HEK293 (cell line): ENCODE data around the gene PHLDB2.

Experiments
- CTCF ChIA-PET: fragments of 350-600 bp; formaldehyde crosslinking; extraction: SDS; loops from one replicate; lab custom pipeline; 2021; ENCODE audit warnings: antibody characterized with exemption; lab: Yijun Ruan, JAX
- POLR2A ChIA-PET: fragments of 300-600 bp; formaldehyde crosslinking; extraction: SDS; loops from one replicate; lab custom pipeline; 2020; ENCODE audit warnings: antibody characterized with exemption, inconsistent platforms; lab: Yijun Ruan, JAX
- H3K27ac ChIP-seq: fragments of 200-500 bp; sonication (Bioruptor generic); 2 replicates; pipeline ENCODE4 v1.5.1; 2014; ENCODE audit warnings: low read depth, low read length, control low read depth, inconsistent platforms; ENCODE audit errors: extremely low read depth
- H3K36me3 ChIP-seq, 2 experiments: fragments of 200-500 bp in 1 of 2; sonication (Bioruptor generic) in 1 of 2; 1 replicate in 1 of 2; 2 replicates in 1 of 2; pipeline ENCODE4 v1.5.1; 2014 to 2017; ENCODE audit warnings: inconsistent platforms in 2 of 2, low read length in 2 of 2; ENCODE audit not compliant: control insufficient read depth in 2 of 2, insufficient read depth in 1 of 2
- H3K4me1 ChIP-seq: fragments of 200-500 bp; sonication (Bioruptor generic); 2 replicates; pipeline ENCODE4 v1.5.1; 2014; ENCODE audit warnings: mild to moderate bottlenecking, low read length, inconsistent platforms; ENCODE audit not compliant: control insufficient read depth, insufficient read depth
- H3K4me3 ChIP-seq: 2 replicates; pipeline ENCODE4 v1.5.1; 2011; ENCODE audit warnings: low read depth, mild to moderate bottlenecking, control low read depth, low read length, moderate library complexity
- H3K9me3 ChIP-seq: fragments of 200-500 bp; sonication (Bioruptor generic); 2 replicates; pipeline ENCODE4 v1.5.1; 2014; ENCODE audit warnings: low read depth, low read length, inconsistent platforms; ENCODE audit not compliant: control insufficient read depth, insufficient read depth
- FEZF1 ChIP-seq: fragments of 450-650 bp; formaldehyde crosslinking; IDR thresholded peaks from 2 replicates; pipeline ENCODE4 v1.5.1; 2016; ENCODE audit warnings: missing biosample characterization, missing genetic modification characterization
- GLI2 ChIP-seq: fragments of 450-650 bp; formaldehyde crosslinking; IDR thresholded peaks from 2 replicates; pipeline ENCODE4; 2017; ENCODE audit warnings: missing biosample characterization, missing genetic modification characterization, low read depth, borderline replicate concordance
- GLI4 ChIP-seq: fragments of 450-650 bp; formaldehyde crosslinking; IDR thresholded peaks from 2 replicates; pipeline ENCODE4 v1.5.1; 2016; ENCODE audit warnings: missing biosample characterization, missing genetic modification characterization
- IKZF3 ChIP-seq: fragments of 450-650 bp; IDR thresholded peaks from 2 replicates; pipeline ENCODE4 v1.5.0; 2018; ENCODE audit warnings: missing biosample characterization, mild to moderate bottlenecking, missing genetic modification characterization, moderate library complexity
- MEIS1 ChIP-seq: sonication (generic); formaldehyde crosslinking; IDR thresholded peaks from 2 replicates; pipeline ENCODE4 v1.8.1; 2022; ENCODE audit warnings: missing genetic modification reagents, mild to moderate bottlenecking, borderline replicate concordance
- MZF1 ChIP-seq: fragments of 450-650 bp; formaldehyde crosslinking; IDR thresholded peaks from 2 replicates; pipeline ENCODE4 v1.5.1; 2017; ENCODE audit warnings: missing biosample characterization, missing genetic modification characterization, borderline replicate concordance
- SP7 ChIP-seq: fragments of 450-650 bp; formaldehyde crosslinking; IDR thresholded peaks from 2 replicates; pipeline ENCODE4 v1.5.1; 2016; ENCODE audit warnings: missing biosample characterization, missing genetic modification characterization
- TRIM28 ChIP-seq: IDR thresholded peaks from 2 replicates; pipeline ENCODE4 v1.6.1; 2011; ENCODE audit warnings: low read length, control low read depth, borderline replicate concordance
- ZBTB1 ChIP-seq: fragments of 450-650 bp; formaldehyde crosslinking; IDR thresholded peaks from 2 replicates; pipeline ENCODE4 v1.5.1; 2016; ENCODE audit warnings: missing biosample characterization, missing genetic modification characterization
- ZBTB17 ChIP-seq: fragments of 450-650 bp; formaldehyde crosslinking; IDR thresholded peaks from 2 replicates; pipeline ENCODE4 v1.5.1; 2016; ENCODE audit warnings: missing biosample characterization, missing genetic modification characterization
- ZNF138 ChIP-seq: fragments of 450-650 bp; formaldehyde crosslinking; IDR thresholded peaks from 2 replicates; pipeline ENCODE4 v1.5.1; 2016; ENCODE audit warnings: missing biosample characterization, missing genetic modification characterization, borderline replicate concordance
- ZNF146 ChIP-seq: fragments of 450-650 bp; formaldehyde crosslinking; IDR thresholded peaks from 2 replicates; pipeline ENCODE4 v1.5.1; 2016; ENCODE audit warnings: missing biosample characterization, missing genetic modification characterization
- ZNF169 ChIP-seq: fragments of 450-650 bp; formaldehyde crosslinking; IDR thresholded peaks from 2 replicates; pipeline ENCODE4 v1.5.1; 2016; ENCODE audit warnings: missing biosample characterization, missing genetic modification characterization
- ZNF221 ChIP-seq: fragments of 450-650 bp; formaldehyde crosslinking; IDR thresholded peaks from 2 replicates; pipeline ENCODE4 v1.5.1; 2017; ENCODE audit warnings: missing biosample characterization, missing genetic modification characterization, borderline replicate concordance
- ZNF239 ChIP-seq: fragments of 450-650 bp; formaldehyde crosslinking; IDR thresholded peaks from 2 replicates; pipeline ENCODE4 v1.5.1; 2016; ENCODE audit warnings: missing biosample characterization, missing genetic modification characterization
- ZNF24 ChIP-seq: fragments of 450-650 bp; formaldehyde crosslinking; IDR thresholded peaks from 2 replicates; pipeline ENCODE4 v1.5.1; 2016; ENCODE audit warnings: missing biosample characterization, missing genetic modification characterization
- ZNF335 ChIP-seq: fragments of 450-650 bp; formaldehyde crosslinking; conservative IDR thresholded peaks from 2 replicates; pipeline ENCODE4 v1.5.1; 2016; ENCODE audit warnings: missing biosample characterization, missing genetic modification characterization
- ZNF350 ChIP-seq: fragments of 450-650 bp; formaldehyde crosslinking; IDR thresholded peaks from 2 replicates; pipeline ENCODE4 v1.5.0; 2017; ENCODE audit warnings: missing biosample characterization, mild to moderate bottlenecking, missing genetic modification characterization
- ZNF560 ChIP-seq: fragments of 450-650 bp; formaldehyde crosslinking; IDR thresholded peaks from 2 replicates; pipeline ENCODE4 v1.5.1; 2017; ENCODE audit warnings: missing biosample characterization, missing genetic modification characterization, borderline replicate concordance
- ZNF623 ChIP-seq: fragments of 450-650 bp; formaldehyde crosslinking; IDR thresholded peaks from 2 replicates; pipeline ENCODE4 v1.5.1; 2016; ENCODE audit warnings: missing biosample characterization, missing genetic modification characterization
- ZNF670 ChIP-seq: fragments of 450-650 bp; formaldehyde crosslinking; IDR thresholded peaks from 2 replicates; pipeline ENCODE4 v1.5.1; 2016; ENCODE audit warnings: missing biosample characterization, missing genetic modification characterization, low read depth
- ZNF768 ChIP-seq: fragments of 450-650 bp; formaldehyde crosslinking; IDR thresholded peaks from 2 replicates; pipeline ENCODE4 v1.5.1; 2018; ENCODE audit warnings: missing biosample characterization, mild to moderate bottlenecking, missing genetic modification characterization
- ZNF791 ChIP-seq: fragments of 450-650 bp; formaldehyde crosslinking; IDR thresholded peaks from 2 replicates; pipeline ENCODE4 v1.5.1; 2016; ENCODE audit warnings: missing biosample characterization, missing genetic modification characterization
- ZNF837 ChIP-seq: fragments of 450-650 bp; formaldehyde crosslinking; IDR thresholded peaks from 2 replicates; pipeline ENCODE4 v1.5.1; 2016; ENCODE audit warnings: missing biosample characterization, missing genetic modification characterization
- ZNF843 ChIP-seq: fragments of 450-650 bp; formaldehyde crosslinking; IDR thresholded peaks from 2 replicates; pipeline ENCODE4 v1.5.1; 2016; ENCODE audit warnings: missing biosample characterization, missing genetic modification characterization
- ZXDB ChIP-seq: fragments of 450-650 bp; formaldehyde crosslinking; IDR thresholded peaks from 2 replicates; pipeline ENCODE4 v1.5.1; 2016; ENCODE audit warnings: missing biosample characterization, missing genetic modification characterization
- TF ChIP-seq, protein P1 (sequence below): fragments of 450-650 bp; formaldehyde crosslinking; conservative IDR thresholded peaks from 2 replicates; pipeline ENCODE4 v1.5.1; 2016; ENCODE audit warnings: low read depth, missing biosample characterization, missing genetic modification characterization
- TF ChIP-seq, protein P2 (sequence below): fragments of 450-650 bp; IDR thresholded peaks from 2 replicates; pipeline ENCODE4 v1.5.1; 2018; ENCODE audit warnings: missing biosample characterization, missing genetic modification characterization
- TF ChIP-seq, protein P3 (sequence below): fragments of 450-650 bp; formaldehyde crosslinking; IDR thresholded peaks from 2 replicates; pipeline ENCODE4 v1.5.1; 2017; ENCODE audit warnings: missing biosample characterization, missing genetic modification characterization

Gene PHLDB2

DNA sequence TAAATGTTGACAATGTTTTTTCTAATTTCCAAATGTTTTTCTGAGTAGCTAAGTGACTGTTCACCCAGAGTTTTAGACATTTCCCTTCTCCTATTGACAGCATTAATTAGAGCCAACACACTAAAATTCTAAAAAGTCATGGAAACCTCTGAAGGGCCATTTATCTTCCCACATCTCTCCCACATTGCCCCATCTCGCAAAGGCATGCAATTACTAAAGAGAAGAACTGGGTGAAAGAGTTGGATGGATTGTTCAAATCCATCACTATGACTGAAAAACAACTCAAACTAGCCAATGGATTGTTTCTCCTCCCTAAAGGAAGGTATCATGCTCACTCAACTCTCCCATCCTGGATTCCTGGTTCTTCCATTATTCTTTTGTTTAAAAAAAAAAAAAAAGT lies 30.0 kb upstream of the PHLDB2 start:
- CTCF ChIA-PET: no interaction called here
- TF ChIP-seq ZBTB17 (tag by site-specific recombination) (no peak), FEZF1 (no peak), ZXDB (tag by site-specific recombination) (no peak), ZNF837 (tag by site-specific recombination) (no peak), ZNF169 (tag by site-specific recombination) (no peak), MEIS1 (CRISPR knock-in tag) (no peak), ZNF239 (no peak), ZNF24 (tag by site-specific recombination) (no peak), ZNF791 (no peak)
- TF ChIP-seq, protein P1, sequence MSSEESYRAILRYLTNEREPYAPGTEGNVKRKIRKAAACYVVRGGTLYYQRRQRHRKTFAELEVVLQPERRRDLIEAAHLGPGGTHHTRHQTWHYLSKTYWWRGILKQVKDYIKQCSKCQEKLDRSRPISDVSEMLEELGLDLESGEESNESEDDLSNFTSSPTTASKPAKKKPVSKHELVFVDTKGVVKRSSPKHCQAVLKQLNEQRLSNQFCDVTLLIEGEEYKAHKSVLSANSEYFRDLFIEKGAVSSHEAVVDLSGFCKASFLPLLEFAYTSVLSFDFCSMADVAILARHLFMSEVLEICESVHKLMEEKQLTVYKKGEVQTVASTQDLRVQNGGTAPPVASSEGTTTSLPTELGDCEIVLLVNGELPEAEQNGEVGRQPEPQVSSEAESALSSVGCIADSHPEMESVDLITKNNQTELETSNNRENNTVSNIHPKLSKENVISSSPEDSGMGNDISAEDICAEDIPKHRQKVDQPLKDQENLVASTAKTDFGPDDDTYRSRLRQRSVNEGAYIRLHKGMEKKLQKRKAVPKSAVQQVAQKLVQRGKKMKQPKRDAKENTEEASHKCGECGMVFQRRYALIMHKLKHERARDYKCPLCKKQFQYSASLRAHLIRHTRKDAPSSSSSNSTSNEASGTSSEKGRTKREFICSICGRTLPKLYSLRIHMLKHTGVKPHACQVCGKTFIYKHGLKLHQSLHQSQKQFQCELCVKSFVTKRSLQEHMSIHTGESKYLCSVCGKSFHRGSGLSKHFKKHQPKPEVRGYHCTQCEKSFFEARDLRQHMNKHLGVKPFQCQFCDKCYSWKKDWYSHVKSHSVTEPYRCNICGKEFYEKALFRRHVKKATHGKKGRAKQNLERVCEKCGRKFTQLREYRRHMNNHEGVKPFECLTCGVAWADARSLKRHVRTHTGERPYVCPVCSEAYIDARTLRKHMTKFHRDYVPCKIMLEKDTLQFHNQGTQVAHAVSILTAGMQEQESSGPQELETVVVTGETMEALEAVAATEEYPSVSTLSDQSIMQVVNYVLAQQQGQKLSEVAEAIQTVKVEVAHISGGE (tag by site-specific recombination): no peak
- H3K9me3 ChIP-seq: no peaks in the 10 kb centered on the region
- no peak overlapping the region for H3K27ac ChIP-seq
- POLR2A ChIA-PET: no interaction called here
- no peak overlapping the region for H3K4me3 ChIP-seq
- no peaks in the 10 kb centered on the region for H3K36me3 ChIP-seq
- no peaks in the 10 kb centered on the region for H3K4me1 ChIP-seq

DNA sequence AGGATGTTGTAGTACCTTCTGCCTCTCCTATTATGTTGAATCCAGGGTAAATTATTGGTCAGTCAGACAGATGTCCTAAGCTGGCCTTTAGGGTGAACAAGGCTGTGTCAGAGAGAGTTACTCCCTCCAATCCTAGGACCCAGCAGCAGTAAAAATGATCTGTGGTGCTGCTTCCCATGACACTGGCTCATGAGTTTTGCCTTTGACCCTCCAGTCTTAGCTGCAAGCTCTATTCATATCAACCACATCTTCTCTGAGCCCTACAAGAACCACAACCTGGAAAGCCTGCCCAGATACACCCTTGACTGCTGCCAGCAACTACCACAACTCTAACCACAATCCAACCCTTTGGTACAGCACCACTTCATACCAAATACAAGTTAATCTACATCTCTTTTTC lies 27.2 kb upstream of the PHLDB2 start:
- POLR2A ChIA-PET: no interaction called here
- H3K9me3 ChIP-seq: no peaks in the 10 kb centered on the region
- no peaks in the 10 kb centered on the region for H3K4me1 ChIP-seq
- no peak overlapping the region for H3K27ac ChIP-seq
- H3K36me3 ChIP-seq: no peaks in the 10 kb centered on the region
- TF ChIP-seq ZNF670 (tag by site-specific recombination) (no peak), ZNF623 (tag by site-specific recombination) (no peak), ZNF138 (tag by site-specific recombination) (no peak), GLI4 (tag by site-specific recombination) (no peak), ZBTB1 (no peak), ZNF146 (tag by site-specific recombination) (no peak), MZF1 (no peak), IKZF3 (tag by site-specific recombination) (no peak), ZNF560 (tag by site-specific recombination) (no peak), TRIM28 (no peak), GLI2 (no peak), SP7 (tag by site-specific recombination) (no peak), ZNF221 (no peak), ZNF335 (tag by site-specific recombination) (no peak), ZNF350 (no peak), ZNF768 (tag by site-specific recombination) (no peak), ZNF843 (no peak)
- TF ChIP-seq, protein P2, sequence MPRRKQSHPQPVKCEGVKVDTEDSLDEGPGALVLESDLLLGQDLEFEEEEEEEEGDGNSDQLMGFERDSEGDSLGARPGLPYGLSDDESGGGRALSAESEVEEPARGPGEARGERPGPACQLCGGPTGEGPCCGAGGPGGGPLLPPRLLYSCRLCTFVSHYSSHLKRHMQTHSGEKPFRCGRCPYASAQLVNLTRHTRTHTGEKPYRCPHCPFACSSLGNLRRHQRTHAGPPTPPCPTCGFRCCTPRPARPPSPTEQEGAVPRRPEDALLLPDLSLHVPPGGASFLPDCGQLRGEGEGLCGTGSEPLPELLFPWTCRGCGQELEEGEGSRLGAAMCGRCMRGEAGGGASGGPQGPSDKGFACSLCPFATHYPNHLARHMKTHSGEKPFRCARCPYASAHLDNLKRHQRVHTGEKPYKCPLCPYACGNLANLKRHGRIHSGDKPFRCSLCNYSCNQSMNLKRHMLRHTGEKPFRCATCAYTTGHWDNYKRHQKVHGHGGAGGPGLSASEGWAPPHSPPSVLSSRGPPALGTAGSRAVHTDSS (tag by site-specific recombination): no peak
- TF ChIP-seq, protein P3, sequence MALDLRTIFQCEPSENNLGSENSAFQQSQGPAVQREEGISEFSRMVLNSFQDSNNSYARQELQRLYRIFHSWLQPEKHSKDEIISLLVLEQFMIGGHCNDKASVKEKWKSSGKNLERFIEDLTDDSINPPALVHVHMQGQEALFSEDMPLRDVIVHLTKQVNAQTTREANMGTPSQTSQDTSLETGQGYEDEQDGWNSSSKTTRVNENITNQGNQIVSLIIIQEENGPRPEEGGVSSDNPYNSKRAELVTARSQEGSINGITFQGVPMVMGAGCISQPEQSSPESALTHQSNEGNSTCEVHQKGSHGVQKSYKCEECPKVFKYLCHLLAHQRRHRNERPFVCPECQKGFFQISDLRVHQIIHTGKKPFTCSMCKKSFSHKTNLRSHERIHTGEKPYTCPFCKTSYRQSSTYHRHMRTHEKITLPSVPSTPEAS (tag by site-specific recombination): no peak
- CTCF ChIA-PET: no interaction called here
- H3K4me3 ChIP-seq: no peak overlapping the region
